SK-N-SH (cell line): Measurements from ENCODE around the gene RRBP1. TPM values are rescaled to one million over a fixed set of nuclear protein-coding genes. Genes with fewer than 3 reads are reported as not detected.

Source experiments
- CTCF ChIA-PET: fragments of 300-600, 350-600 bp; formaldehyde crosslinking; extraction: SDS; loops from one replicate; lab custom pipeline; 2021; lab: Yijun Ruan, JAX
- POLR2A ChIA-PET: fragments of 350-600 bp; sonication (Branson Sonifier 250); formaldehyde crosslinking; extraction: SDS; loops from one replicate; lab custom pipeline; 2020; ENCODE audit warnings: antibody characterized with exemption, inconsistent platforms; lab: Yijun Ruan, JAX
- DNase-seq: peaks from one replicate; pipeline ENCODE4 v3.0.0; 2012
- H2AFZ ChIP-seq: fragments of 200-600 bp; sonication (generic); 2 replicates; pipeline ENCODE4 v1.8.1; 2016; ENCODE audit warnings: antibody characterized with exemption, mild to moderate bottlenecking, low read depth
- H3F3A ChIP-seq: fragments of 200-600 bp; sonication (generic); replicated peaks from 2 replicates; pipeline ENCODE3; 2016; ENCODE audit warnings: antibody characterized with exemption, mild to moderate bottlenecking; ENCODE audit not compliant: insufficient read depth
- H3K27ac ChIP-seq, 2 experiments: fragments of 200-500 bp in 1 of 2; fragments of 200-600 bp in 1 of 2; sonication (Bioruptor generic) in 1 of 2; sonication (generic), shearing (Covaris generic) in 1 of 2; 2 replicates each; pipeline versions ENCODE4 v1.5.1 to v1.6.1; 2014 to 2016; ENCODE audit warnings: low read depth in 2 of 2, inconsistent platforms in 1 of 2, low read length in 1 of 2, mild to moderate bottlenecking in 1 of 2, mixed read lengths in 1 of 2
- H3K27me3 ChIP-seq: fragments of 200-600 bp; sonication (generic), shearing (Covaris generic); 2 replicates; pipeline ENCODE4 v1.6.1; 2016; ENCODE audit warnings: mixed run types; ENCODE audit not compliant: insufficient read depth
- H3K36me3 ChIP-seq, 2 experiments: fragments of 200-500 bp in 1 of 2; fragments of 200-600 bp in 1 of 2; sonication (Bioruptor generic) in 1 of 2; sonication (generic) in 1 of 2; replicated peaks in 1 of 2; 2 replicates each; pipeline versions ENCODE3 to v1.5.1; 2014 to 2016; ENCODE audit warnings: low read length in 1 of 2, mild to moderate bottlenecking in 1 of 2; ENCODE audit not compliant: insufficient read depth in 2 of 2, control insufficient read depth in 1 of 2
- H3K4me1 ChIP-seq, 2 experiments: fragments of 200-500 bp in 1 of 2; fragments of 200-600 bp in 1 of 2; sonication (Bioruptor generic) in 1 of 2; sonication (generic), shearing (Covaris generic) in 1 of 2; 2 replicates each; pipeline versions ENCODE4 v1.5.1 to v1.6.1; 2014 to 2016; ENCODE audit warnings: low read depth in 1 of 2, low read length in 1 of 2, mixed run types in 1 of 2; ENCODE audit not compliant: insufficient read depth in 2 of 2, control insufficient read depth in 1 of 2
- H3K4me2 ChIP-seq: fragments of 200-600 bp; sonication (generic), shearing (Covaris generic); 2 replicates; pipeline ENCODE4 v1.6.1; 2017; ENCODE audit warnings: mixed run types
- H3K4me3 ChIP-seq, 2 experiments: fragments of 200-500 bp in 1 of 2; fragments of 200-600 bp in 1 of 2; sonication (Bioruptor generic) in 1 of 2; sonication (generic), shearing (Covaris generic) in 1 of 2; 2 replicates each; pipeline versions ENCODE4 v1.5.1 to v1.8.1; 2014 to 2016; ENCODE audit warnings: low read depth in 2 of 2, inconsistent platforms in 1 of 2, low read length in 1 of 2, mild to moderate bottlenecking in 1 of 2, mixed read lengths in 1 of 2, moderate library complexity in 1 of 2
- H3K79me2 ChIP-seq: fragments of 200-600 bp; sonication (generic); 2 replicates; pipeline ENCODE4 v1.8.1; 2017; ENCODE audit warnings: mild to moderate bottlenecking; ENCODE audit not compliant: insufficient read depth
- H3K9ac ChIP-seq: fragments of 200-600 bp; sonication (generic); 2 replicates; pipeline ENCODE4 v1.6.1; 2017; ENCODE audit warnings: mixed run types
- H3K9me2 ChIP-seq: fragments of 200-600 bp; sonication (generic); 2 replicates; pipeline ENCODE4 v1.6.1; 2017; ENCODE audit warnings: mixed run types
- H3K9me3 ChIP-seq: fragments of 200-600 bp; sonication (generic); 2 replicates; pipeline ENCODE4 v1.6.1; 2017; ENCODE audit warnings: mixed run types, mild to moderate bottlenecking, moderate library complexity
- H4K20me1 ChIP-seq: fragments of 200-600 bp; sonication (generic); 2 replicates; pipeline ENCODE4 v1.6.1; 2017; ENCODE audit warnings: mild to moderate bottlenecking, mixed run types; ENCODE audit not compliant: insufficient read depth
- CTCF ChIP-seq: fragments of 200-600 bp; sonication (generic); IDR thresholded peaks from 2 replicates; pipeline ENCODE4 v1.6.1; 2017; ENCODE audit warnings: antibody characterized with exemption, mild to moderate bottlenecking, moderate library complexity
- MEF2A ChIP-seq: IDR thresholded peaks from 2 replicates; pipeline ENCODE4 v1.4.0; 2012; ENCODE audit warnings: low read depth, borderline replicate concordance
- NFIC ChIP-seq: IDR thresholded peaks from 2 replicates; pipeline ENCODE4 v1.4.0; 2012; ENCODE audit warnings: borderline replicate concordance
- RCOR1 ChIP-seq: fragments of 150-350 bp; IDR thresholded peaks from 2 replicates; pipeline ENCODE4 v1.6.1; 2017; ENCODE audit warnings: antibody characterized with exemption, low read length
- SMC3 ChIP-seq: IDR thresholded peaks from 2 replicates; pipeline ENCODE4 v1.6.1; 2012; ENCODE audit warnings: low read depth, low read length, improper control_type of control experiment
- ZBTB33 ChIP-seq: IDR thresholded peaks from 2 replicates; pipeline ENCODE4 v1.4.0; 2012; ENCODE audit warnings: low read depth, borderline replicate concordance
- WGBS: methylation state at CpG from one replicate; pipeline ENCODE4 v1.1.6; 2017; ENCODE audit warnings: low lambda C conversion rate; 5-methylcytosine and 5-hydroxymethylcytosine counted together
- polyA plus RNA-seq, 3 experiments: library from polyadenylated mRNA; depleted of rRNA; stranded (reverse); fragments of >200 nt; gene quantifications; 2 replicates each; pipeline ENCODE4 v1.2.3, GENCODE V29; 2012

The RRBP1 gene
- polyA plus RNA-seq, 1 of the 3 experiments (the other 2 are of a cell fraction), result 50.2 TPM

- H3K79me2 ChIP-seq, result peaks cover 100% of the 10 kb centered on the region
- H2AFZ ChIP-seq, result no peak overlapping the region
- no peaks in the 10 kb centered on the region for H3K27me3 ChIP-seq
- H3K27ac ChIP-seq, result no peak overlapping the region
- H3K9ac ChIP-seq, result no peak overlapping the region
- no peaks in the 10 kb centered on the region for H3F3A ChIP-seq
- ChIA-PET POLR2A (no interaction called here), CTCF (interaction anchor here (0.7 to 2.5 kb wide), 14 partner anchors 9 to 290 kb away, joined by 3 to 12 read pairs (median 4); partner anchors contain the start of gene BANF2)
- no peaks in the 10 kb centered on the region for H3K9me2 ChIP-seq
- H3K36me3 ChIP-seq, result peaks cover 0 to 4% of the 10 kb centered on the region in 2 experiments
- 88% methylated on average over 16 of the region's 20 CpGs for WGBS
- H4K20me1 ChIP-seq, result peaks cover 96% of the 10 kb centered on the region
- no peak overlapping the region for H3K4me3 ChIP-seq
- no peak overlapping the region for H3K4me2 ChIP-seq
- peaks cover 0 to 35% of the 10 kb centered on the region in 2 experiments; a peak in 1 of 4 replicates for H3K4me1 ChIP-seq
- peak; percentile 53 for DNase-seq
- no peaks in the 10 kb centered on the region for H3K9me3 ChIP-seq
- TF ChIP-seq NFIC (no peak), ZBTB33 (no peak), MEF2A (no peak), SMC3 (peak; percentile 19; the same call in 1 of the 2 replicates), CTCF (peak; percentile 49)
Measured at GRCh38 chr20:17648791-17649730, 33.0 kb downstream of the RRBP1 start.

- ChIA-PET CTCF (interaction anchor here (0.7 to 2.5 kb wide), 8 partner anchors 11 to 143 kb away, joined by 3 to 12 read pairs (median 4); partner anchors contain the start of gene BANF2), POLR2A (no interaction called here)
- Histone ChIP-seq H3K27ac (no peak overlapping the region), H3K9ac (no peak overlapping the region), H4K20me1 (peaks cover 97% of the 10 kb centered on the region), H3K4me2 (no peak overlapping the region), H3F3A (no peaks in the 10 kb centered on the region), H3K36me3 (peaks cover 0 to 5% of the 10 kb centered on the region in 2 experiments), H3K9me2 (no peaks in the 10 kb centered on the region), H3K9me3 (no peaks in the 10 kb centered on the region)
- 98% methylated on average over 10 of the region's 10 CpGs for WGBS
- no peak for DNase-seq
- TF ChIP-seq NFIC, result no peak
- no peak for TF ChIP-seq RCOR1
- no peak for TF ChIP-seq CTCF
- TF ChIP-seq, all 33 proteins: peak for 0
- no peaks in the 10 kb centered on the region for H3K27me3 ChIP-seq
- no peak overlapping the region for H3K4me3 ChIP-seq
- H2AFZ ChIP-seq, result no peak overlapping the region
- H3K79me2 ChIP-seq, result peaks cover 100% of the 10 kb centered on the region
- H3K4me1 ChIP-seq, result peaks cover 0 to 35% of the 10 kb centered on the region in 2 experiments; a peak in 1 of 4 replicates
Measured at GRCh38 chr20:17648315-17648646, 33.8 kb downstream of the RRBP1 start.
